ENCODE measurements around the gene ARHGAP35. TPM values are rescaled to one million over a fixed set of nuclear protein-coding genes. Genes with fewer than 3 reads are reported as not detected.

The ARHGAP35 gene
- total RNA-seq, 4 donors from 2014 or later: 8.7 to 69.4 (median 30.9) TPM

DNA sequence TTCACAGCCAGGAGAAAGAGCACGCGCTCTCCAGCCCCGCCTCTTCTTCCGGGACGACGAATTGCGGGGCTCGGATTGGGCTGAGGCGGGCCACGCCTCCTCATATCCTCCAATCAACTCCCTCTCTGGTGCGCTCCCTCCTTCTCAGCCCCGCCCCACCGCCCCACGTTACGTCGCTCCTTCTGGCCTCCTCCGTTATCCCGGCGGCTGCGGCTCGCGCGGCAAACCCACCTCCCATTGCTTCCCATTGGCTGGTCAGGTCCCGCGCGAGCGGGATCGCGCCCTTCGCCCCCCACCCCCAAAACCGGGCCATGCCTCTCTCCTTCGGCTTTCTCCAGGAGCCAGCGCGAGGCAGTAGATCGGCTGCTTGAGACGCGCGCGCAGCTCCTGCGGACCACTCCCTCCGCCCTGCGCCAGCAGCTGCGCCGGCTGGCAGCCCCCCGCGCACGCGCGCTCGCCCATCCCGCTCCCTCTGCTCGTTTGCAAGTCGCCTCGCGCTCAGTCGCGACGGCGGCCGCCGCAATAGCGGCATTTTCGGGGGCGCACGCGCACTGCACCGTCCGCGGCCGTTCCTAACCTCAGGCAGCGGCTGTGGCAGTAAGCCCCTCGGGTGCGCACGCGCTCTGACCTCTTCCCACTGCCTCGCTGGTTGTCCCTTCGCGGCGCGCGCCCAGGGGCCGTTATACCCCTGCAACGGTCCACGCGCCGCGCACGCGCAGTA lies 512 bp upstream of the ARHGAP35 start:
- Histone ChIP-seq H3K27me3 (no peaks in the 10 kb centered on the region), H3K4me1 (peaks cover 0 to 7% of the 10 kb centered on the region in 2 donors), H3K9me3 (no peaks in the 10 kb centered on the region), H3K4me3 (peak overlapping the region; percentile 60 to 69), H3K36me3 (no peaks in the 10 kb centered on the region), H3K27ac (peak overlapping the region; percentile 97)
- DNase-seq: peak; percentile 97 to 99
- TF ChIP-seq CTCF (IDR thresholded peaks at IDR 0.05): no peak
- TF ChIP-seq POLR2A (IDR thresholded peaks at IDR 0.05): peak; percentile 43 to 83
- intact Hi-C loops (cut with DNase I; ENCODE audit: low total_unique reads): loop anchor here (5.0 kb wide), 1 partner anchor 132 kb away; no protein-coding TSS in a partner anchor

GRCh38 chr19:46861691-46862502 lies 1.1 kb downstream of the ARHGAP35 start:
- H3K36me3 ChIP-seq: no peaks in the 10 kb centered on the region
- TF ChIP-seq POLR2A (IDR thresholded peaks at IDR 0.05) (no peak), CTCF (IDR thresholded peaks at IDR 0.05) (no peak)
- peak overlapping the region; percentile 97 for H3K27ac ChIP-seq
- H3K4me3 ChIP-seq: peak overlapping the region; percentile 60 to 69
- peak in 1 of 2 donors; percentile 25 for DNase-seq
- intact Hi-C loops (cut with DNase I; ENCODE audit: low total_unique reads): loop anchor here (5.0 kb wide), 1 partner anchor 130 kb away; no protein-coding TSS in a partner anchor
- no peaks in the 10 kb centered on the region for H3K27me3 ChIP-seq
- no peaks in the 10 kb centered on the region for H3K9me3 ChIP-seq
- H3K4me1 ChIP-seq: peaks cover 0 to 7% of the 10 kb centered on the region in 2 donors

- Histone ChIP-seq H3K36me3 (no peaks in the 10 kb centered on the region), H3K4me3 (peak overlapping the region; percentile 60 to 69), H3K27me3 (no peaks in the 10 kb centered on the region), H3K27ac (peak overlapping the region; percentile 97), H3K4me1 (peaks cover 0 to 7% of the 10 kb centered on the region in 2 donors), H3K9me3 (no peaks in the 10 kb centered on the region)
- no peak for TF ChIP-seq POLR2A (IDR thresholded peaks at IDR 0.05)
- no peak for TF ChIP-seq CTCF (IDR thresholded peaks at IDR 0.05)
- intact Hi-C loops (cut with DNase I; ENCODE audit: low total_unique reads): loop anchor here (5.0 kb wide), 1 partner anchor 130 kb away; no protein-coding TSS in a partner anchor
- DNase-seq: peak in 1 of 2 donors; percentile 11
Observed at GRCh38 chr19:46862503-46862834, 1.7 kb downstream of the ARHGAP35 start.

- peak in 1 of 2 donors; percentile 8 for DNase-seq
- Histone ChIP-seq H3K9me3 (no peaks in the 10 kb centered on the region), H3K4me3 (peak overlapping the region in 1 of 2 donors; percentile 69), H3K27ac (peak overlapping the region; percentile 97), H3K36me3 (no peaks in the 10 kb centered on the region), H3K4me1 (peaks cover 0 to 7% of the 10 kb centered on the region in 2 donors), H3K27me3 (no peaks in the 10 kb centered on the region)
- intact Hi-C loops (cut with DNase I; ENCODE audit: low total_unique reads): loop anchor here (5.0 kb wide), 1 partner anchor 129 kb away; no protein-coding TSS in a partner anchor
- TF ChIP-seq POLR2A (IDR thresholded peaks at IDR 0.05) (no peak), CTCF (IDR thresholded peaks at IDR 0.05) (no peak)
Observed at GRCh38 chr19:46862974-46863632, 2.3 kb downstream of the ARHGAP35 start.
